ENCODE data around the gene RAB11FIP2. TPM values are rescaled to one million over a fixed set of nuclear protein-coding genes. Genes with fewer than 3 reads are reported as not detected.

RAB11FIP2 gene
- total RNA-seq, 1 donor from 2014 or later, result 17.4 TPM

DNA sequence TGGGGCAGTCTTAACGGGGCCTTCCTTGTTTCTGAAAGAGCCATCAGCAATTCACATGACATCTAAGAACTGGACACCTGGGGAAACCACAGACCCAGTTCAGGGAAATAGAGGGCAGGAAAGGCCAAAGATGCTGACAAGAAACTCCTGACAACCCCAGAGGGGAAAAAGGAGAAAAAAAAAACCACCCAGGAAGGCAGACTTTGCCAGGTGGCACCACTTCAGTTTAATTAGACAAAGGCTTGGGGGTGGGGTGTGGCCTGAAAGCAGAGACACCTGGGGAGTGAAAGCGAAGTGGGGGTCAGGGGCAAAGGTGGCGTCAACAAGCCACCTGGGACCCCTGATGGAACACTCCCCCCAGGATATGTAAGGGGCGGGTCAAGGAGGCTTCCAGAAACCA lies 53.6 kb downstream of the RAB11FIP2 start:
- Histone ChIP-seq H3K4me3 (ENCODE audit: insufficient read depth, low read depth, low read length) (no peak overlapping the region), H2AFZ (ENCODE audit: low read depth, low read length) (no peak overlapping the region), H3K79me2 (ENCODE audit: insufficient read depth, low read length) (no peaks in the 10 kb centered on the region), H4K20me1 (ENCODE audit: insufficient read depth, low read length) (no peaks in the 10 kb centered on the region), H3K27me3 (ENCODE audit: insufficient read depth, low read length) (no peaks in the 10 kb centered on the region), H3K4me1 (ENCODE audit: insufficient read depth, low read length) (no peaks in the 10 kb centered on the region), H3K27ac (ENCODE audit: low read depth, low read length) (no peak overlapping the region), H3K4me2 (ENCODE audit: low read length) (no peak overlapping the region), H3K36me3 (ENCODE audit: insufficient read depth, low read length) (no peaks in the 10 kb centered on the region), H3K9ac (ENCODE audit: low read length) (no peak overlapping the region), H3K9me3 (ENCODE audit: insufficient read depth, low read depth, low read length) (no peaks in the 10 kb centered on the region)
- no peak overlapping the region for H3K27ac Mint-ChIP-seq (ENCODE audit: unreplicated experiment)
- FAIRE-seq, result no peak
- no peaks in the 10 kb centered on the region for H3K27me3 Mint-ChIP-seq (ENCODE audit: low read depth, unreplicated experiment)
- H3K9me3 Mint-ChIP-seq (ENCODE audit: unreplicated experiment), result no peaks in the 10 kb centered on the region
- TF ChIP-seq EZH2 (IDR thresholded peaks at IDR 0.05; ENCODE audit: insufficient read depth, low read length), result no peak
- TF ChIP-seq, protein P1, sequence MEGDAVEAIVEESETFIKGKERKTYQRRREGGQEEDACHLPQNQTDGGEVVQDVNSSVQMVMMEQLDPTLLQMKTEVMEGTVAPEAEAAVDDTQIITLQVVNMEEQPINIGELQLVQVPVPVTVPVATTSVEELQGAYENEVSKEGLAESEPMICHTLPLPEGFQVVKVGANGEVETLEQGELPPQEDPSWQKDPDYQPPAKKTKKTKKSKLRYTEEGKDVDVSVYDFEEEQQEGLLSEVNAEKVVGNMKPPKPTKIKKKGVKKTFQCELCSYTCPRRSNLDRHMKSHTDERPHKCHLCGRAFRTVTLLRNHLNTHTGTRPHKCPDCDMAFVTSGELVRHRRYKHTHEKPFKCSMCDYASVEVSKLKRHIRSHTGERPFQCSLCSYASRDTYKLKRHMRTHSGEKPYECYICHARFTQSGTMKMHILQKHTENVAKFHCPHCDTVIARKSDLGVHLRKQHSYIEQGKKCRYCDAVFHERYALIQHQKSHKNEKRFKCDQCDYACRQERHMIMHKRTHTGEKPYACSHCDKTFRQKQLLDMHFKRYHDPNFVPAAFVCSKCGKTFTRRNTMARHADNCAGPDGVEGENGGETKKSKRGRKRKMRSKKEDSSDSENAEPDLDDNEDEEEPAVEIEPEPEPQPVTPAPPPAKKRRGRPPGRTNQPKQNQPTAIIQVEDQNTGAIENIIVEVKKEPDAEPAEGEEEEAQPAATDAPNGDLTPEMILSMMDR (IDR thresholded peaks at IDR 0.05; ENCODE audit: insufficient read depth, low read depth, low read length), result no peak
- no peaks in the 10 kb centered on the region for H3K36me3 Mint-ChIP-seq (ENCODE audit: low read depth, unreplicated experiment)
- DNase-seq (ENCODE audit: low read depth), result no peak
- H3K4me3 Mint-ChIP-seq (ENCODE audit: unreplicated experiment), result no peak overlapping the region
- H3K4me1 Mint-ChIP-seq (ENCODE audit: low read depth, unreplicated experiment), result no peaks in the 10 kb centered on the region

DNA sequence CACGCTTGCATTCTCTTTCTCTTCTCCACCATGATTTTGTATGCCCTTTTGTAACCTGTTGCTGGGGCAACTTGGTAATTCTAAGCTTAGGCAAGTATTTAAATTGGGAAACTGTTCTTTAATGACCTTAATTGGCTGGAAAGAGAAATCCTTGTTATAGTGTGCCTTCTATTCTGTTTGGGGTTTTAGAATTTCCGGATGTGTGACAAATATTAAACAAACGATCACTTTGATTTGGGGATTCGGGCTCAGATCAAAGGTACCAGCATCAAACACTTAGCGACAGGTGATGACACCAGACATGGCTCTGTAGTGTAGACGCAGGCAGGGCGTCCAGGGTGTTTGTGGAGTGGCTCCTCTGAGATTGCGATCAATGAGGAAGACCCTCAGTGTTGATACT lies 55.0 kb downstream of the RAB11FIP2 start:
- Mint-ChIP-seq H3K36me3 (ENCODE audit: low read depth, unreplicated experiment) (no peaks in the 10 kb centered on the region), H3K27me3 (ENCODE audit: low read depth, unreplicated experiment) (no peaks in the 10 kb centered on the region), H3K4me1 (ENCODE audit: low read depth, unreplicated experiment) (no peaks in the 10 kb centered on the region), H3K27ac (ENCODE audit: unreplicated experiment) (no peak overlapping the region), H3K9me3 (ENCODE audit: unreplicated experiment) (no peaks in the 10 kb centered on the region), H3K4me3 (ENCODE audit: unreplicated experiment) (no peak overlapping the region)
- H3K36me3 ChIP-seq (ENCODE audit: insufficient read depth, low read length), result no peaks in the 10 kb centered on the region
- H3K27ac ChIP-seq (ENCODE audit: low read depth, low read length), result no peak overlapping the region
- H3K79me2 ChIP-seq (ENCODE audit: insufficient read depth, low read length), result no peaks in the 10 kb centered on the region
- no peak overlapping the region for H3K4me3 ChIP-seq (ENCODE audit: insufficient read depth, low read depth, low read length)
- H3K27me3 ChIP-seq (ENCODE audit: insufficient read depth, low read length), result no peaks in the 10 kb centered on the region
- H2AFZ ChIP-seq (ENCODE audit: low read depth, low read length), result no peak overlapping the region
- no peak for TF ChIP-seq EZH2 (IDR thresholded peaks at IDR 0.05; ENCODE audit: insufficient read depth, low read length)
- TF ChIP-seq, protein P1 (IDR thresholded peaks at IDR 0.05; ENCODE audit: insufficient read depth, low read depth, low read length), result no peak
- no peaks in the 10 kb centered on the region for H3K9me3 ChIP-seq (ENCODE audit: insufficient read depth, low read depth, low read length)
- FAIRE-seq (no peak), DNase-seq (ENCODE audit: low read depth) (no peak)
- no peaks in the 10 kb centered on the region for H4K20me1 ChIP-seq (ENCODE audit: insufficient read depth, low read length)
- H3K4me1 ChIP-seq (ENCODE audit: insufficient read depth, low read length), result no peaks in the 10 kb centered on the region
- H3K9ac ChIP-seq (ENCODE audit: low read length), result no peak overlapping the region
- H3K4me2 ChIP-seq (ENCODE audit: low read length), result no peak overlapping the region

DNA sequence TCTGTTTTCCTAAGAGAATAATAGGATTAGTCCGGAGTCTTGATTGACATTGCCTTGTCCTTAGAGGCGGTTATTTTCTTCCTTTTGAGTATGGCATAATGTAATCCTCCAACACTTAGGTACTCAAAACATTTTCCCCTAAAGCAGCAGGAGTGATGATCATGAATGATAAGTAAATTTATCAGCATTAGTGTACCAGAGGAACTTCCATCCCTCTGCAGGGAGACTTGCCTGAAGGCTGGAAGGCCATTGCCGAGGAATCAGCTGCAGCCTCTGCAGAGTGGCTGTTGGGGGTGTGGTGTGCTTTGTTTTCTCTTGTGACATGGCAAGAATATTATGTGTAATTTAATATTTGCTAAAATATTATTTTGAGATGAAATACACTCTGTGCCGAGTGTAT lies 56.8 kb downstream of the RAB11FIP2 start:
- no peaks in the 10 kb centered on the region for H3K4me1 ChIP-seq (ENCODE audit: insufficient read depth, low read length)
- DNase-seq (ENCODE audit: low read depth), result no peak
- Mint-ChIP-seq H3K27ac (ENCODE audit: unreplicated experiment) (no peak overlapping the region), H3K9me3 (ENCODE audit: unreplicated experiment) (no peaks in the 10 kb centered on the region), H3K27me3 (ENCODE audit: low read depth, unreplicated experiment) (no peaks in the 10 kb centered on the region), H3K4me1 (ENCODE audit: low read depth, unreplicated experiment) (no peaks in the 10 kb centered on the region), H3K4me3 (ENCODE audit: unreplicated experiment) (no peak overlapping the region), H3K36me3 (ENCODE audit: low read depth, unreplicated experiment) (no peaks in the 10 kb centered on the region)
- no peak overlapping the region for H2AFZ ChIP-seq (ENCODE audit: low read depth, low read length)
- H3K4me3 ChIP-seq (ENCODE audit: insufficient read depth, low read depth, low read length), result no peak overlapping the region
- no peaks in the 10 kb centered on the region for H3K36me3 ChIP-seq (ENCODE audit: insufficient read depth, low read length)
- no peak overlapping the region for H3K27ac ChIP-seq (ENCODE audit: low read depth, low read length)
- TF ChIP-seq, protein P1 (IDR thresholded peaks at IDR 0.05; ENCODE audit: insufficient read depth, low read depth, low read length), result no peak
- TF ChIP-seq EZH2 (IDR thresholded peaks at IDR 0.05; ENCODE audit: insufficient read depth, low read length), result no peak
- no peak overlapping the region for H3K4me2 ChIP-seq (ENCODE audit: low read length)
- no peak for FAIRE-seq
- H3K79me2 ChIP-seq (ENCODE audit: insufficient read depth, low read length), result no peaks in the 10 kb centered on the region
- no peaks in the 10 kb centered on the region for H4K20me1 ChIP-seq (ENCODE audit: insufficient read depth, low read length)
- no peaks in the 10 kb centered on the region for H3K9me3 ChIP-seq (ENCODE audit: insufficient read depth, low read depth, low read length)
- no peak overlapping the region for H3K9ac ChIP-seq (ENCODE audit: low read length)
- H3K27me3 ChIP-seq (ENCODE audit: insufficient read depth, low read length), result no peaks in the 10 kb centered on the region

Data from astrocyte (in vitro differentiated cells and primary cell).